ENCODE data around the gene LMF1.

LMF1 gene

DNA sequence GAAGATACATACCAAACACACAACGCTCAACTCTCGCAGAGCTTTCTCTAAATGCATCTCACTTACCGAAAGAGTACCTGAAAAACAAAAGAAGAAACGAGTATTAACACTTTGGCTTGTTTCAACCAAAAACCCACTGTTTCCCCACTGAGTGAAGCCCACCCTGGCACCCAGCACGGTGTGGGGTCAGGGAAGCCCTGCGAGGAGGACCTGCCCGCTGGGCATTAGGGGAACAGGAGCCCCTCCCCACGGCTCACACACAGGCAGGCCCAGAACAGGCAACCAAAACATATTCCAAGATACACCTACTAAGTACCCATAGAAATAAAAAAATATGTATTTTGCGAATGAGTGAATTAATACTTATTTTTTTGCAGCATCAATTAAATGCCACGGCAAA lies 36.6 kb downstream of the LMF1 start:
- ATAC-seq (ENCODE audit: low read depth), result no peak
- Mint-ChIP-seq H3K27ac (no peak overlapping the region), H3K27me3 (no peaks in the 10 kb centered on the region), H3K4me1 (peaks cover 3% of the 10 kb centered on the region), H3K4me3 (no peak overlapping the region), H3K9me3 (no peaks in the 10 kb centered on the region), H3K36me3 (peaks cover 26% of the 10 kb centered on the region)
- DNase-seq (ENCODE audit: low spot score in 2 of 2), result no peak

DNA sequence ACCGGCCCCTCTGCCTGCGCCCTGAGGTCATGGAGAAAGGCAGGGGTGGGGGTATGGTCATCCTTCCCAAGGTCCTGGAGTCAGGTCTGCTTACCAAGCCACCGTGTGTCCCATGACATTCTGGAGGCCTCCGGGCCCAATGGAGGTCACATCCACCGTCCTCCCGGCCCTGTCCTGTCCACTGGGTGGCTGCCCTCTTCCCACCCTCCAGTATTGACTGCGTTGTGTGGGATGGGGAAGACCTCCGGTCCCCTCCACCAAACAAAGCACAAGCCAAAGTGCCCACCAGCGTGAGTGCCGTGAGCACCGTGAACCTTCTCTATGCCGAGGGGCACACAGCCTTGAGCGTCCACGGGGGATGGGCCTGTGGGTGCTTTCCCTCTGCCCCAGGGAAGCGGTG lies 37.2 kb downstream of the LMF1 start:
- ATAC-seq (ENCODE audit: low read depth), result no peak
- Mint-ChIP-seq H3K9me3 (no peaks in the 10 kb centered on the region), H3K4me1 (peaks cover 3% of the 10 kb centered on the region)

DNA sequence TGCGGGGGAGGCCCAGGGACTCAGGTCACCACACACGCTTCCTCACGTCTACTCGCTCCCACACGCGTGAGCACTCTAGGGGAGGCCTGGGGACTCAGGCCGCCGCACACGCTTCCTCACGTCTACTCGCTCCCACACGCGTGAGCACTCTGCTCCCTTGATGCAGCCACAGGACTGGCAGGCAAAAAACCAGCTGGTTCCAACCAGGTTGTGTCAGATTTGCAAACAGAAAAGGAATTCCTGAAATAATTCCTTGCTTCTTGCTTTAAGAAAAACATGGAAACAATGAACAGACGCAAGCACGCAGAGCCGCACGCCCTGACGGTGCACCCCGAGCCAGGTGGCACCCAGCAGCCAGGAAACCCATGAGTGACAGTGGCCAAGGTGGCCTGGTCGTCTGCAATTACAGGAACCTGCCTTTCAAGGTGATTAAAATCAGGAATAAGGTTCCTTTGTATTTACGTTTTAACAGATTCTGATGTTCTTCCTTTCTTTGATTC lies 37.9 kb downstream of the LMF1 start:
- H3K4me1 Mint-ChIP-seq, result peaks cover 3% of the 10 kb centered on the region
- ATAC-seq (ENCODE audit: low read depth) (no peak), DNase-seq (ENCODE audit: low spot score in 2 of 2) (no peak)
- H3K9me3 Mint-ChIP-seq, result no peaks in the 10 kb centered on the region
- H3K27ac Mint-ChIP-seq, result no peak overlapping the region
- H3K27me3 Mint-ChIP-seq, result no peaks in the 10 kb centered on the region
- H3K4me3 Mint-ChIP-seq, result no peak overlapping the region
- H3K36me3 Mint-ChIP-seq, result peaks cover 21% of the 10 kb centered on the region

More for the DNA sequence above, 37.2 kb downstream of the LMF1 start:
- Mint-ChIP-seq H3K4me3 (no peak overlapping the region), H3K36me3 (peaks cover 25% of the 10 kb centered on the region), H3K27ac (no peak overlapping the region), H3K27me3 (no peaks in the 10 kb centered on the region)
- DNase-seq (ENCODE audit: low spot score in 2 of 2), result no peak

DNA sequence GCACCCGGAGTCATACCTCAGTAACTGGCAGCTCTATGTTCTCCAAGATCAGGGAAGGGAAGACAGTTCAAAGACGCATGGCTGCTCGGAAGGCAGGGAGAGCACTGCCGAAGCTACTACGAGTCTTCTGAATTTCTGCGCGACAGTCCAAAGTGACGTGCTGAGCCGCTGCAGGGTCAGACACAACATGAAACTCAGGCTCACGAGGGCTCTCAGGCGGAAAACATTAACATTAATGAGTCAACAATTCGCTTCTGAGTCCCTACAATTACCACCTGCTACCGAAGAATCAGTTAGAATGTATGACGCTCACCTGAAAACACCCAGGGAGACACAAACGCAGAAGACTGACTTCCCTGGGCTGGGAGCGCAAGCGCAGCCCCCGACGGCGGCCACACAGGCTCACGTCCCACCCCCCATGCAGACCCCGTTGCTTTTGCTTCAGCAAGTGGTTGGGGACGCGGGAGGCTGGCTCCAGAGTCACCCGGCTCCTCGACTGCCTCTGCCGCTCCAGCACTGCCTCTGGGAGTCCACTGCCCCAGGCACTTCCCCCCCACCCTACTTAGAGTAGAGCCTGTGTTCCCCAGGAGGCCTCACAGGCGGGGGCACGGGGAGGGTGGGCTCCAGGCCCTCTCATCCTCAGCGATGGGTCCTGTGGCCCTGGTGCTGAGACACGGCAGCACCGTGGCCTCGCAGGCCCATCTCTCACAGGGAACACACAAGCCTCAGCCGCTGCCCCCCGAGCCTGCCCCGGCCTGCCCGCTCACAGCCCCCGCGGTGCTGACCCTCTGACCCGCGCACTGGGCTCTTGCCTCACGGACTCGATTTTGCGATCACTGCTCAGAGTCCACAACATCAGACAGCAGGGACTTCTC lies 38.9 kb downstream of the LMF1 start:
- ATAC-seq (ENCODE audit: low read depth) (no peak), DNase-seq (ENCODE audit: low spot score in 2 of 2) (no peak)
- H3K36me3 Mint-ChIP-seq, result peaks cover 21% of the 10 kb centered on the region
- H3K4me3 Mint-ChIP-seq, result no peak overlapping the region
- peaks cover 3% of the 10 kb centered on the region for H3K4me1 Mint-ChIP-seq
- H3K27ac Mint-ChIP-seq, result no peak overlapping the region
- H3K9me3 Mint-ChIP-seq, result no peaks in the 10 kb centered on the region
- no peaks in the 10 kb centered on the region for H3K27me3 Mint-ChIP-seq

DNA sequence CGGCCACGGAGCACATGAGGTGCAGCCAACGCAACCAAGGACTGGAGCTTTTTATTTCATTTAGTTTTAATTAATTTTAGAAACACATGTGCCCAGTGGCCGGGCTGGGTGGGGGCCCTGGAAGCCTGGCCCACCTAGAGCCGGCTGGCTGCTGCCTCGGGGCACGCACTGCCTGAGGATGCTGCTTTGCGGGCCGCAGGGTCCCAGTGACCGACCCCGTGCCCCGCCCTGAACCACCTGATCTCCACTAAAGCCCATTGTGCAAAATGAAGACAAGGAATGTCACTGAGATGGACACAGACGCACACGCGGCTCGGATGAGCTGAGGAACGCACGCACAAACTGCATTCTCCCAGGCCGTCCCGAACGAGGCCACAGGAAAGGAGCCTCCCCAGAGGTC lies 39.6 kb downstream of the LMF1 start:
- H3K27ac Mint-ChIP-seq, result no peak overlapping the region
- H3K4me3 Mint-ChIP-seq, result no peak overlapping the region
- H3K9me3 Mint-ChIP-seq, result peaks cover 1% of the 10 kb centered on the region
- peaks cover 5% of the 10 kb centered on the region for H3K4me1 Mint-ChIP-seq
- H3K27me3 Mint-ChIP-seq, result no peaks in the 10 kb centered on the region
- DNase-seq (ENCODE audit: low spot score in 2 of 2) (no peak), ATAC-seq (ENCODE audit: low read depth) (no peak)
- peaks cover 23% of the 10 kb centered on the region for H3K36me3 Mint-ChIP-seq

DNA sequence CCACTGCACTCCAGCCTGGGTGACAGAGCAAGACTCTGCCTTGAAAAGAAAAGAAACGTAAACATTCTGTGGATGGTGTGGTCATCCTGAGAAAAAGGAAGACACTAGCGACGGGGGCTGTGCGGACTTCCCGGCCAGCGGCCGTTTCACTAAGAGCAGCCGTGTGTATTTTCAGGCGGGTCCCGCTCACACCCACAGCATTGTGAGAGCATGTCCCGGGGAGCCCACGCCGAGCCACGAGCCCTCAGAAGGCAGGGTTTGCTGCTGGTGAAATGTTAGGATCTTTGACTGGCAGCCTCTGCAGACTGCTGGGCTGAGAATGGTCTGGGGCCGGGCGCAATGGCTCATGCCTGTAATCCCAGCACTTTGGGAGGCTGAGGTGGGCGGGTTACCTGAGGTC lies 40.3 kb downstream of the LMF1 start:
- H3K9me3 Mint-ChIP-seq, result peaks cover 1% of the 10 kb centered on the region
- H3K36me3 Mint-ChIP-seq, result peaks cover 24% of the 10 kb centered on the region
- H3K4me3 Mint-ChIP-seq, result no peak overlapping the region
- H3K27me3 Mint-ChIP-seq, result no peaks in the 10 kb centered on the region
- H3K4me1 Mint-ChIP-seq, result peaks cover 3% of the 10 kb centered on the region
- no peak for DNase-seq (ENCODE audit: low spot score in 2 of 2)
- no peak for ATAC-seq (ENCODE audit: low read depth)
- H3K27ac Mint-ChIP-seq, result no peak overlapping the region

DNA sequence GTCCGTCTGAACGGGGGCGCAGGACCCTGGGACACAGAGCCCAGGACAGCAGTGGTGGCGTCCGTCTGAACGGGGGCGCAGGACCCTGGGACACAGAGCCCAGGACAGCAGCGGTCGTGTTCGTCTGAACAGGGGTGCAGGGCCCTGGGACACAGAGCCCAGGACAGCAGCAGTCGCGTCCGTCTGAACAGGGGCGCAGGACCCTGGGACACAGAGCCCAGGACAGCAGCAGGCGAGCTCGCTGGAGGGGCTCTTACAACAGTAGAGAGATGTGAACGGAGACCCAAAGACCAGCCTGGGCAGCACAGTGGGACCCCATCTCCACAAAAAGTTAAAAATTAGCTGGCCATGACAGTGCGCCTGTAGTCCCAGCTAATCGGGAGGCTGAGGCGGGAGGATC lies 40.7 kb downstream of the LMF1 start:
- Mint-ChIP-seq H3K36me3 (peaks cover 24% of the 10 kb centered on the region), H3K27ac (no peak overlapping the region), H3K27me3 (no peaks in the 10 kb centered on the region), H3K4me1 (peaks cover 3% of the 10 kb centered on the region), H3K9me3 (peaks cover 1% of the 10 kb centered on the region), H3K4me3 (no peak overlapping the region)
- ATAC-seq (ENCODE audit: low read depth) (no peak), DNase-seq (ENCODE audit: low spot score in 2 of 2) (no peak)

DNA sequence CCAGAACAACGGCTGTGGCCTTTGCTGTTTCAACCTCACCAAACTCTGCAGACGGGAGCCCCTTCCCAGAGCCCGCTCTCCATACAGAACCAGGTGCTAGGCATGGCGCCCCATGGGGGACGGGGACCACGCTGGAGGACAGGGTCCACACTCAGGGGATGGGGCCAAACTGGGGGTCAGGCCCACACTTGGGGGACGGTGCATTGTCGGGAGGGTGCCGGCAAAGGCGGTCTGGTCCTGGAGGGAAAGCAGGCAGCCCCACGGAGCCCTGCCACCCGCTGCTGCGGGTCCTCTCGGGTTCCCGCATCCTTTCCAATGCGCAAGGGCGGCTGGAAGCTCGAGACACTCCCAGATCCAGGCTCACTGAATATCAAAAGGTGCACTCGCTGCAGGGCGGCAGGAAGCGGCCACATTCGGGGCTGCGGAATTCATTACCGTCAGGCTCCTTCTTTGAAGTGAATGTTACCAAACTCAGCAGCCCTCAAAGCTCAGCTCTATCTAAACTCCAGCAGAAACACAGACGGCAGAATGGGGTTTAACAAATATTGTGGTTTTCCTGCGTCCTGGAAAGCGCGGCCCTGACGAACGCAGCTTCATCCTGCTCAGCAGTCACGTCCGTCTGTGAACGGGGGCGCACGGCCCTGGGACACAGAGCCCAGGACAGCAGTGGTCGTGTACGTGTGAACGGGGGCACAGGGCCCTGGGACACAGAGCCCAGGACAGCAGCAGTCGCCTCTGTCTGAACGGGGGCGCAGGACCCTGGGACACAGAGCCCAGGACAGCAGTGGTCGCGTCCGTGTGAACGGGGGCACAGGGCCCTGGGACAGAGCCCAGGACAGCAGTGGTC lies 41.3 kb downstream of the LMF1 start:
- H3K4me3 Mint-ChIP-seq, result no peak overlapping the region
- peaks cover 1% of the 10 kb centered on the region for H3K9me3 Mint-ChIP-seq
- H3K27ac Mint-ChIP-seq, result no peak overlapping the region
- peaks cover 3% of the 10 kb centered on the region for H3K4me1 Mint-ChIP-seq
- no peak for ATAC-seq (ENCODE audit: low read depth)
- no peaks in the 10 kb centered on the region for H3K27me3 Mint-ChIP-seq
- DNase-seq (ENCODE audit: low spot score in 2 of 2), result no peak
- peaks cover 24% of the 10 kb centered on the region for H3K36me3 Mint-ChIP-seq

DNA sequence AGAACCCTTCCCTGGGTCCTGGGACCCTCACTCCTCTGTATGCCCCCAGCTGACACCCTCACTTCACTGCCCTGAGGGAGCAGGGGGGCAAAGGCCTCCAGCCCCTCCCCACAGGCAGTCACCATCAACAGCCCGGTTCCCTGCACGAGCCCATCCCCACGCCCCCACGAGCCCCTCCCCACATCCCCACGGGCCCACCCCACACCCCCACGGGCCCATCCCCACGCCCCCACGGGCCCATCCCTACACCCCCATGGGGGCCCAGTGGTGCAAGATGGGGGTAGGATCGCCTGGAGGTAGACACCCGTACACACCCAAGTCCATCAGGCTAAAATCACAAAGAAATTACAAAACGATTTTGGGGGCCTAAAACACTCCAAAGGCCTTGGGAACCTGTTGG lies 42.3 kb downstream of the LMF1 start:
- H3K9me3 Mint-ChIP-seq, result peaks cover 1% of the 10 kb centered on the region
- H3K27me3 Mint-ChIP-seq, result no peaks in the 10 kb centered on the region
- DNase-seq (ENCODE audit: low spot score in 2 of 2) (no peak), ATAC-seq (ENCODE audit: low read depth) (no peak)
- no peak overlapping the region for H3K27ac Mint-ChIP-seq
- H3K36me3 Mint-ChIP-seq, result peaks cover 29% of the 10 kb centered on the region
- H3K4me3 Mint-ChIP-seq, result no peak overlapping the region
- H3K4me1 Mint-ChIP-seq, result peaks cover 5% of the 10 kb centered on the region

DNA sequence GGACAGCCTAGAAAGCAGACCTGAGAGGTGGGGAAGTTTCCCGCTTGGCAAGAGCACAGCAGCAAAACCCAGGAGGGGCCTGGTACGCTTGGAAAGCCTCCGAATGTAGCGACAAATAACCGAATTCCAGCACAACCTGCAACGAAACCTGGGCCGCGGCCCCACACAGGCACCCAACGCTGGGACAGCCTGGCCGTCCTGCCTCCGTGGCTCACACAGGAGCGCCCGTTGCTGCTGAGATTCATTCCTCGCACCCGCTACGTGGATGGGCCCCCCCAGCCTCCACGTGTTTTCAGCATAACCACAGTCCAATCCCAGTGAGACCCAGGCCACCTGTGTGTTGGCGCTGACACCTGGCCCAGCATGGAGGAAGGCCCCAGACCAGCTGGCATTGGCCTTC lies 42.9 kb downstream of the LMF1 start:
- Mint-ChIP-seq H3K27me3 (no peaks in the 10 kb centered on the region), H3K36me3 (peaks cover 28% of the 10 kb centered on the region), H3K9me3 (peaks cover 1% of the 10 kb centered on the region), H3K27ac (no peak overlapping the region), H3K4me1 (peaks cover 5% of the 10 kb centered on the region), H3K4me3 (no peak overlapping the region)
- DNase-seq (ENCODE audit: low spot score in 2 of 2) (no peak), ATAC-seq (ENCODE audit: low read depth) (no peak)

DNA sequence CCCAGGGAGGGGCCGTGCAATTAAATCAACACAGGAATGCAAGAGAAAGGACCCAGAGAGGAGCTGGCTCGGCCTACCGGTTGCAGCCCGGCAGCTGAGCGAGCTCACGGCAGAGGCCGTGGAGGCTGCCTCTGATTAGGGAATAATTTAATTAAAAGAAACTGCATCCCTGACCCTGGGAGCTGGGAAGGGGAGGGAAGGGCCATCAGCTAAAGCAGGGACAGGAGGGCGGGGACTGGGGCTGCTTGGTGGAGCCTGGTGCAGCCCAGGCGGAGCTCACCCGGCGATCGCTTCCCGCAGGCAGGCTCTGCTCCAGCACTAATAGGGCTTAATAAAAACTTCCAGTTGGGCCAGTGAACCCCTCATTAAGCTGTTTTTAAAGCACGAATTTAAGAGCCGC lies 43.4 kb downstream of the LMF1 start:
- Mint-ChIP-seq H3K4me1 (peaks cover 5% of the 10 kb centered on the region), H3K27me3 (no peaks in the 10 kb centered on the region), H3K27ac (no peak overlapping the region), H3K4me3 (no peak overlapping the region), H3K9me3 (peaks cover 1% of the 10 kb centered on the region), H3K36me3 (peaks cover 29% of the 10 kb centered on the region)
- DNase-seq (ENCODE audit: low spot score in 2 of 2), result no peak
- no peak for ATAC-seq (ENCODE audit: low read depth)

DNA sequence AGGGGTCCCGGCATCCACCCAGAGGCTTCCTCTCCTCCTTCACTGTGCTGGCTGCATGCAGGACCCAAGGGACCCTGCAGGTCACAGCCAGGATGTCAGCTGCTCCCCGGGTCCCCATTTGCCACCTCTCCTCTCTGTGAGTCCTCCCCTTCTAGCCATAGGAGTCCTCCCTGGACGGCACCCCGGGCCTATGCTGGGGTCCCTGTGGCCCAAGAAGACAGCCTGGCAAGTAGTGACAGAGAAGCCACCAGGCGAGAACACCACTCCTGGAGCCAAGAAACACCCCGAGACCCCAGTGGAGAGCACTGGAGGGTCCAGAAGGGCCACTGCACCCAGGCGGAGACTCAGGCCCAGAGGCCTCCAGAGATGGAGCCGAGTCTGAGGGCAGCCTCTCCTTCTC lies 44.1 kb downstream of the LMF1 start:
- Mint-ChIP-seq H3K27ac (no peak overlapping the region), H3K4me1 (peaks cover 5% of the 10 kb centered on the region), H3K36me3 (peaks cover 33% of the 10 kb centered on the region), H3K9me3 (peaks cover 1% of the 10 kb centered on the region), H3K27me3 (no peaks in the 10 kb centered on the region), H3K4me3 (no peak overlapping the region)
- no peak for DNase-seq (ENCODE audit: low spot score in 2 of 2)
- ATAC-seq (ENCODE audit: low read depth), result no peak

DNA sequence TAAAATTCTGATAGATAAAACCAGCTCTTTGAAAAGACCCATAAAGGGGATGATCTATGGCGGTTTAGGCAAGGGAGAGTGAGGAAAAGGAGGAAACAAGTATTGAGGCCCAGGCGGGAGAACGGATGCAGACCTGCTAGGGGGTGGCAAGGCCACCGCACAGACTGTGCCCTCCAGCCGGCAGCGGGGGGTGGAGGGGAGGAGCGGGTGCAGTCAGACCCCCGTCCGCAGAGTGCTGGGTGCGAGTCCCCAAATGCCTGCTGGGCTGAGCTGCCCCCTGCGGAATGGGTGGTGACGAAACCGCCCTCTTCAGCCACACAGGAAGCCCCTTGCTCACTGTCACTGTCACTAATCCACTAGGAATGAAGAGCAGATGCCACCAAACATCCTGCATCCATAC lies 46.0 kb downstream of the LMF1 start:
- no peaks in the 10 kb centered on the region for H3K27me3 Mint-ChIP-seq
- DNase-seq (ENCODE audit: low spot score in 2 of 2) (no peak), ATAC-seq (ENCODE audit: low read depth) (no peak)
- peaks cover 1% of the 10 kb centered on the region for H3K9me3 Mint-ChIP-seq
- H3K27ac Mint-ChIP-seq, result no peak overlapping the region
- H3K4me3 Mint-ChIP-seq, result no peak overlapping the region
- peaks cover 15% of the 10 kb centered on the region for H3K4me1 Mint-ChIP-seq
- H3K36me3 Mint-ChIP-seq, result peaks cover 31% of the 10 kb centered on the region

DNA sequence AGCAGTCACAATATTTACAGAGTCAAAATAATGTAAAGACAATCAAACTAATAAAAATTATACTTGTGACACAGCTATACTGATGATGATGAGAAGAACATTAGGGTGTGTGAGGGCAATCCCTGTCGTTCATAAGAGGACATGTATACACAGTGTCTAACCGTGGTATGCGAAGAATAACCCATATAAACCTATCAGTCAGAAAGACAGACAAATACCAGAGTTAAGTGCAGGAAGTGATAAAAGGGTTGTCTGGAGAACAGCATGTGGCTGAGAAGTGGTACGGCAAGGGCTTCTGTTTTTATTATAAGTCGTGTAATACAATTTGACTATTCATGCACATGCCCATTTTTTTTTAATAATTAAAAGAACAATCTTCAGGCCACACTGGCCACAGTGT lies 46.7 kb downstream of the LMF1 start:
- Mint-ChIP-seq H3K9me3 (peaks cover 1% of the 10 kb centered on the region), H3K4me3 (no peak overlapping the region), H3K4me1 (peaks cover 15% of the 10 kb centered on the region), H3K27me3 (no peaks in the 10 kb centered on the region), H3K36me3 (peaks cover 27% of the 10 kb centered on the region), H3K27ac (no peak overlapping the region)
- ATAC-seq (ENCODE audit: low read depth), result no peak
- DNase-seq (ENCODE audit: low spot score in 2 of 2), result no peak
